Measurements from ENCODE around the gene ATP5F1D. TPM values are rescaled to one million over a fixed set of nuclear protein-coding genes. Genes with fewer than 3 reads are reported as not detected.

ATP5F1D gene
- total RNA-seq, 1 donor from 2014 or later, result 28.9 TPM

GRCh38 chr19:1280636-1281568 is 39.4 kb downstream of the ATP5F1D start:
- DNase-seq (ENCODE audit: low read depth, low spot score), result no peak

GRCh38 chr19:1281569-1282287 is 40.2 kb downstream of the ATP5F1D start:
- no peak for DNase-seq (ENCODE audit: low read depth, low spot score)

- DNase-seq (ENCODE audit: low read depth, low spot score), result no peak
Measured at GRCh38 chr19:1282588-1283206, 41.1 kb downstream of the ATP5F1D start.

- no peak for DNase-seq (ENCODE audit: low read depth, low spot score)
Measured at GRCh38 chr19:1283207-1283916, 41.8 kb downstream of the ATP5F1D start.

GRCh38 chr19:1283917-1284292 is 42.4 kb downstream of the ATP5F1D start:
- DNase-seq (ENCODE audit: low read depth, low spot score), result no peak

- DNase-seq (ENCODE audit: low read depth, low spot score), result no peak
Measured at GRCh38 chr19:1284293-1284978, 42.9 kb downstream of the ATP5F1D start.

GRCh38 chr19:1284979-1285736 is 43.6 kb downstream of the ATP5F1D start:
- DNase-seq (ENCODE audit: low read depth, low spot score), result no peak

- DNase-seq (ENCODE audit: low read depth, low spot score), result no peak
Measured at GRCh38 chr19:1285737-1286360, 44.3 kb downstream of the ATP5F1D start, which contains the start of gene EFNA2. Gene EFNA2 (plus strand): TSS chr19:1285873. CDS start chr19:1286169, 296 bp downstream.

GRCh38 chr19:1286487-1287353 is 45.2 kb downstream of the ATP5F1D start:
- DNase-seq (ENCODE audit: low read depth, low spot score), result no peak

GRCh38 chr19:1287354-1288225 is 46.0 kb downstream of the ATP5F1D start:
- DNase-seq (ENCODE audit: low read depth, low spot score), result no peak

- no peak for DNase-seq (ENCODE audit: low read depth, low spot score)
Measured at GRCh38 chr19:1288226-1288612, 46.7 kb downstream of the ATP5F1D start.

GRCh38 chr19:1288833-1289685 is 47.5 kb downstream of the ATP5F1D start:
- DNase-seq (ENCODE audit: low read depth, low spot score), result no peak

GRCh38 chr19:1289686-1290025 is 48.1 kb downstream of the ATP5F1D start:
- DNase-seq (ENCODE audit: low read depth, low spot score), result no peak

- no peak for DNase-seq (ENCODE audit: low read depth, low spot score)
Measured at GRCh38 chr19:1290196-1290702, 48.7 kb downstream of the ATP5F1D start.

GRCh38 chr19:1290703-1291651 is 49.4 kb downstream of the ATP5F1D start:
- DNase-seq (ENCODE audit: low read depth, low spot score), result no peak

Measured in pulmonary artery endothelial cell (primary cell).